Peyer's patch (tissue), 4 donors: ENCODE results near the gene ORAI2.

Experiments
- CTCF ChIP-seq, 6 experiments: fragments of 450-650 bp in 4 of 6; fragments of 200-600 bp in 2 of 6; sonication (generic) in 1 of 6; IDR thresholded peaks; one replicate each; pipeline ENCODE4 v1.5.1; 2017 to 2019; ENCODE audit warnings: antibody characterized with exemption in 6 of 6, mild to moderate bottlenecking in 3 of 6, moderate library complexity in 1 of 6
- POLR2A ChIP-seq, 2 donors: fragments of 450-650 bp; IDR thresholded peaks; one replicate each; pipeline ENCODE4 v1.5.1; 2017; ENCODE audit warnings: antibody characterized with exemption in 2 of 2, mild to moderate bottlenecking in 2 of 2, moderate library complexity in 2 of 2

DNA sequence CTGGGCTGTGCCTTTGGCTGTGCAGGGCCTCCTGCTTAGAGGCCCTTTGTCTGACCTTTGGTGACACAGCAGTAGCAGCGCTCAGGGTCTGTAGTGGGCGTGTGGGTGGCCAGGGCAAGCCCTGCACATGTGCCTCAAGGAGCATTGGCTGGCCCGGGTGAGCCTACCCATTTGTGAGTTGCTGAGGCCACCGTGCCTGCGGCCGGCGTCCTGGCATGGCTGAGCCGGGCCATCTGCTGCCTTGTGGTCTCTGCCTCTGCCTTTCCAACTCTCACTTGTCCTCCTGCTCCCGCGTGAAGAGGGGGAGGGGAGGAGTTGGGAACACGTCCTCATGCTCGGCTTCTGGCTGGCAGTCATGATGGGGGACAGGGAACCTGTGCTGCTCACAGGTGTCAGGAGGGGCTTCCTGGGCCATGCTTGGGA, 9.2 kb upstream of the ORAI2 start:
- TF ChIP-seq CTCF (IDR thresholded peaks at IDR 0.05) (no peak), POLR2A (IDR thresholded peaks at IDR 0.05) (no peak)
